Measurements from ENCODE around the gene SEMA4A. TPM values are rescaled to one million over a fixed set of nuclear protein-coding genes. Genes with fewer than 3 reads are reported as not detected.

Gene SEMA4A
- total and polyA plus RNA-seq, 9 of the 15 experiments (the other 6 are each of a cell fraction or from before 2014, with no cell fraction given): 0.04 to 1.7 (median 0.45) TPM

DNA sequence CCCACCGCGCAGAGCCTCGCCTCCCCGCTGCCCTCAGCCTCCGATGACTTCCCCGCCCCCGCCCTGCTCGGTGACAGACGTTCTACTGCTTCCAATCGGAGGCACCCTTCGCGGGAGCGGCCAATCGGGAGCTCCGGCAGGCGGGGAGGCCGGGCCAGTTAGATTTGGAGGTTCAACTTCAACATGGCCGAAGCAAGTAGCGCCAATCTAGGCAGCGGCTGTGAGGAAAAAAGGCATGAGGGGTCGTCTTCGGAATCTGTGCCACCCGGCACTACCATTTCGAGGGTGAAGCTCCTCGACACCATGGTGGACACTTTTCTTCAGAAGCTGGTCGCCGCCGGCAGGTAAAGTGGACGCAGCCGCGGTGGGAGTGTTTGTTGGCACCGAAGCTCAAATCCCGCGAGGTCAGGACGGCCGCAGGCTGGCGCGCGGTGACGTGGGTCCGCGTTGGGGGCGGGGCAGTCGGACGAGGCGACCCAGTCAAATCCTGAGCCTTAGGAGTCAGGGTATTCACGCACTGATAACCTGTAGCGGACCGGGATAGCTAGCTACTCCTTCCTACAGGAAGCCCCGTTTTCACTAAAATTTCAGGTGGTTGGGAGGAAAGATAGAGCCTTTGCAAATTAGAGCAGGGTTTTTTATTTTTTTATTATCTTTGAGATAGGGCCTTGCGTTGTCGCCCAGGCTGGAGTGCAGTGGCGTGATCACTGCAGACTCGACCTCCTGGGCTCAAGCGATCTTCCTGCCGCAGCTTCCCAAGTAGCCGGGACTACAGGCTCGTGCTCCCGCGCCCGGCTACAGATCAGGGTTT, 59.7 kb downstream of the SEMA4A start, which contains the start of gene PMF1 (continued):
- TF ChIP-seq ATF1 (CRISPR knock-in tag; IDR thresholded peaks at IDR 0.05) (peak; percentile 62), ATF1 (tag; IDR thresholded peaks at IDR 0.05) (peak; percentile 97), NR2C1 (IDR thresholded peaks at IDR 0.05) (peak; percentile 37; the same call in 1 of the 2 replicates), NR2C1 (tag; IDR thresholded peaks at IDR 0.05) (peak; percentile 32; the same call in 1 of the 2 replicates), PCBP2 (IDR thresholded peaks at IDR 0.05; ENCODE audit: low read depth, low read length, poor library complexity, severe bottlenecking) (no peak), HOXB6 (CRISPR knock-in tag; IDR thresholded peaks at IDR 0.05; ENCODE audit: borderline replicate concordance) (no peak), IRF2 (CRISPR knock-in tag; IDR thresholded peaks at IDR 0.05) (no peak), ARNT (IDR thresholded peaks at IDR 0.05) (no peak), FOXJ3 (CRISPR knock-in tag; IDR thresholded peaks at IDR 0.05) (no peak), ZBTB17 (CRISPR knock-in tag; IDR thresholded peaks at IDR 0.05) (peak; percentile 93), ZNF41 (CRISPR knock-in tag; conservative IDR thresholded peaks at IDR 0.05) (0 out of 2 replicates have a peak, but pooled peaks have one; percentile 12), ZNF274 (IDR thresholded peaks at IDR 0.05; ENCODE audit: borderline replicate concordance, low read depth, low read length) (no peak), RHOXF2B (CRISPR knock-in tag; conservative IDR thresholded peaks at IDR 0.05) (no peak), HCFC1 (IDR thresholded peaks at IDR 0.05; ENCODE audit: low read depth, low read length) (peak; percentile 52), RBM14 (IDR thresholded peaks at IDR 0.05; ENCODE audit: borderline replicate concordance, insufficient read depth, low read depth, low read length) (no peak), ZNF263 (CRISPR knock-in tag; IDR thresholded peaks at IDR 0.05; ENCODE audit: borderline replicate concordance) (no peak), YBX1 (IDR thresholded peaks at IDR 0.05) (no peak), NR1H2 (CRISPR knock-in tag; IDR thresholded peaks at IDR 0.05) (0 out of 2 replicates have a peak, but pooled peaks have one; percentile 33), EHMT2 (IDR thresholded peaks at IDR 0.05) (no peak), BACH1 (tag; IDR thresholded peaks at IDR 0.05) (no peak), TCF3 (CRISPR knock-in tag; IDR thresholded peaks at IDR 0.05) (no peak)
- TF ChIP-seq, protein P1, sequence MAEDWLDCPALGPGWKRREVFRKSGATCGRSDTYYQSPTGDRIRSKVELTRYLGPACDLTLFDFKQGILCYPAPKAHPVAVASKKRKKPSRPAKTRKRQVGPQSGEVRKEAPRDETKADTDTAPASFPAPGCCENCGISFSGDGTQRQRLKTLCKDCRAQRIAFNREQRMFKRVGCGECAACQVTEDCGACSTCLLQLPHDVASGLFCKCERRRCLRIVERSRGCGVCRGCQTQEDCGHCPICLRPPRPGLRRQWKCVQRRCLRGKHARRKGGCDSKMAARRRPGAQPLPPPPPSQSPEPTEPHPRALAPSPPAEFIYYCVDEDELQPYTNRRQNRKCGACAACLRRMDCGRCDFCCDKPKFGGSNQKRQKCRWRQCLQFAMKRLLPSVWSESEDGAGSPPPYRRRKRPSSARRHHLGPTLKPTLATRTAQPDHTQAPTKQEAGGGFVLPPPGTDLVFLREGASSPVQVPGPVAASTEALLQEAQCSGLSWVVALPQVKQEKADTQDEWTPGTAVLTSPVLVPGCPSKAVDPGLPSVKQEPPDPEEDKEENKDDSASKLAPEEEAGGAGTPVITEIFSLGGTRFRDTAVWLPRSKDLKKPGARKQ (CRISPR knock-in tag; IDR thresholded peaks at IDR 0.05): no peak
- TF ChIP-seq, protein P2, sequence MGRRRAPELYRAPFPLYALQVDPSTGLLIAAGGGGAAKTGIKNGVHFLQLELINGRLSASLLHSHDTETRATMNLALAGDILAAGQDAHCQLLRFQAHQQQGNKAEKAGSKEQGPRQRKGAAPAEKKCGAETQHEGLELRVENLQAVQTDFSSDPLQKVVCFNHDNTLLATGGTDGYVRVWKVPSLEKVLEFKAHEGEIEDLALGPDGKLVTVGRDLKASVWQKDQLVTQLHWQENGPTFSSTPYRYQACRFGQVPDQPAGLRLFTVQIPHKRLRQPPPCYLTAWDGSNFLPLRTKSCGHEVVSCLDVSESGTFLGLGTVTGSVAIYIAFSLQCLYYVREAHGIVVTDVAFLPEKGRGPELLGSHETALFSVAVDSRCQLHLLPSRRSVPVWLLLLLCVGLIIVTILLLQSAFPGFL (CRISPR knock-in tag; IDR thresholded peaks at IDR 0.05): no peak
- TF ChIP-seq, protein P3, sequence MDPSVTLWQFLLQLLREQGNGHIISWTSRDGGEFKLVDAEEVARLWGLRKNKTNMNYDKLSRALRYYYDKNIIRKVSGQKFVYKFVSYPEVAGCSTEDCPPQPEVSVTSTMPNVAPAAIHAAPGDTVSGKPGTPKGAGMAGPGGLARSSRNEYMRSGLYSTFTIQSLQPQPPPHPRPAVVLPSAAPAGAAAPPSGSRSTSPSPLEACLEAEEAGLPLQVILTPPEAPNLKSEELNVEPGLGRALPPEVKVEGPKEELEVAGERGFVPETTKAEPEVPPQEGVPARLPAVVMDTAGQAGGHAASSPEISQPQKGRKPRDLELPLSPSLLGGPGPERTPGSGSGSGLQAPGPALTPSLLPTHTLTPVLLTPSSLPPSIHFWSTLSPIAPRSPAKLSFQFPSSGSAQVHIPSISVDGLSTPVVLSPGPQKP (CRISPR knock-in tag; IDR thresholded peaks at IDR 0.05): no peak
- TF ChIP-seq, protein P4, sequence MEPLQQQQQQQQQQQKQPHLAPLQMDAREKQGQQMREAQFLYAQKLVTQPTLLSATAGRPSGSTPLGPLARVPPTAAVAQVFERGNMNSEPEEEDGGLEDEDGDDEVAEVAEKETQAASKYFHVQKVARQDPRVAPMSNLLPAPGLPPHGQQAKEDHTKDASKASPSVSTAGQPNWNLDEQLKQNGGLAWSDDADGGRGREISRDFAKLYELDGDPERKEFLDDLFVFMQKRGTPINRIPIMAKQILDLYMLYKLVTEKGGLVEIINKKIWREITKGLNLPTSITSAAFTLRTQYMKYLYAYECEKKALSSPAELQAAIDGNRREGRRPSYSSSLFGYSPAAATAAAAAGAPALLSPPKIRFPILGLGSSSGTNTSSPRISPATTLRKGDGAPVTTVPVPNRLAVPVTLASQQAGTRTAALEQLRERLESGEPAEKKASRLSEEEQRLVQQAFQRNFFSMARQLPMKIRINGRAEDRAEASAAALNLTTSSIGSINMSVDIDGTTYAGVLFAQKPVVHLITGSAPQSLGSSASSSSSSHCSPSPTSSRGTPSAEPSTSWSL (CRISPR knock-in tag; IDR thresholded peaks at IDR 0.05; ENCODE audit: borderline replicate concordance): no peak
